Endothelial cell of umbilical vein (primary cell): ENCODE data around the gene SPOP.

Source experiments
- CTCF ChIP-seq, 2 donors: IDR thresholded peaks; 1 replicate in 1 of 2; 2 replicates in 1 of 2; pipeline ENCODE4 v1.5.1; 2011; ENCODE audit warnings: low read length in 2 of 2, mild to moderate bottlenecking in 2 of 2, moderate library complexity in 2 of 2, control low read depth in 1 of 2, inconsistent platforms in 1 of 2, low read depth in 1 of 2; ENCODE audit not compliant: insufficient read depth in 1 of 2; ENCODE audit errors: extremely low read depth in 1 of 2
- EZH2 ChIP-seq: IDR thresholded peaks from 2 replicates; pipeline ENCODE4 v1.6.1; 2012; ENCODE audit warnings: borderline replicate concordance, low read depth, mild to moderate bottlenecking, moderate library complexity, low read length, inconsistent platforms; ENCODE audit not compliant: severe bottlenecking
- FOS ChIP-seq: IDR thresholded peaks from 2 replicates; pipeline ENCODE4 v1.6.1; 2011; ENCODE audit warnings: mild to moderate bottlenecking, low read length, moderate library complexity, borderline replicate concordance; ENCODE audit not compliant: insufficient read depth
- GATA2 ChIP-seq: IDR thresholded peaks from 2 replicates; pipeline ENCODE4 v1.7.0; 2011; ENCODE audit warnings: low read depth, mild to moderate bottlenecking, moderate library complexity, mixed read lengths, low read length; ENCODE audit not compliant: insufficient read length, insufficient read depth
- JUN ChIP-seq: IDR thresholded peaks from 2 replicates; pipeline ENCODE4 v1.6.1; 2011; ENCODE audit warnings: borderline replicate concordance, low read depth; ENCODE audit not compliant: insufficient read length, insufficient read depth
- MYC ChIP-seq: IDR thresholded peaks from one replicate; pipeline ENCODE4 v1.6.1; 2011; ENCODE audit warnings: mild to moderate bottlenecking, low read depth, low read length
- POLR2A ChIP-seq: IDR thresholded peaks from 2 replicates; pipeline ENCODE4 v1.6.1; 2012; ENCODE audit warnings: low read depth, mild to moderate bottlenecking, control low read depth, low read length
- POLR2AphosphoS5 ChIP-seq: IDR thresholded peaks from 2 replicates; pipeline ENCODE4 v1.6.1; 2012; ENCODE audit warnings: low read depth, mild to moderate bottlenecking, control low read depth, low read length, moderate library complexity; ENCODE audit not compliant: insufficient read depth
- TF ChIP-seq, protein P1 (sequence below): IDR thresholded peaks from 2 replicates; pipeline ENCODE4 v1.6.1; 2011; ENCODE audit not compliant: insufficient read depth, insufficient read length

GRCh38 chr17:49612726-49613125 lies 65.2 kb downstream of the SPOP start:
- TF ChIP-seq CTCF (IDR thresholded peaks at IDR 0.05; ENCODE audit: extremely low read depth in 1 of 2, insufficient read depth in 1 of 2, low read depth in 1 of 2, low read length in 2 of 2): no peak
- TF ChIP-seq EZH2: no peak
- TF ChIP-seq JUN: no peak
- no peak for TF ChIP-seq POLR2AphosphoS5
- TF ChIP-seq GATA2: no peak
- no peak for TF ChIP-seq POLR2A
- TF ChIP-seq MYC: no peak
- TF ChIP-seq, protein P1, sequence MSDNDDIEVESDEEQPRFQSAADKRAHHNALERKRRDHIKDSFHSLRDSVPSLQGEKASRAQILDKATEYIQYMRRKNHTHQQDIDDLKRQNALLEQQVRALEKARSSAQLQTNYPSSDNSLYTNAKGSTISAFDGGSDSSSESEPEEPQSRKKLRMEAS: no peak
- TF ChIP-seq FOS: no peak
